HG03520 (cell line): ENCODE data around the gene STK4.

Source experiments
- ATAC-seq: cut with Tn5 transposase; IDR thresholded peaks from one replicate; pipeline ENCODE4 v1.9.1; 2021; ENCODE audit warnings: mild to moderate bottlenecking, moderate library complexity; ENCODE audit not compliant: unreplicated experiment

STK4 gene

DNA sequence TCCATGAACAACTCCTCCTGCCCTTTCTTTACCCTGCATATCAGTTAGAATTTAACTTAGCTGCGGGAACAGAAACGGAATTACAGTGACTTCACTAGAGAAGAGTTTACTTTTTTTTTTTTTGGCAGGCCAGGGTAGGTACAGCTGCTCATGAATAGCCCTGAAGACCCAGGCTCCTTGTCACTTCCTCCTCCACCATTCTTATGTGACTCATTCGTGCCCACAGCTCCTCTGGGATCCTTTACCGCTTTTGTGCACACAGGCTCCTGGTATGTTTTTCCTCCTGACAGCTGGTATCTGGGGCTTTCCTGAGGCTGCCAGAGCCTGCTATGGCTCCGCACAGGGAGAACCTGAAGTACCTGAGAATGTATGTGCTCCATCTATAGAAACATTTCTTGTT, 138.5 kb downstream of the STK4 start:
- no peak for ATAC-seq

DNA sequence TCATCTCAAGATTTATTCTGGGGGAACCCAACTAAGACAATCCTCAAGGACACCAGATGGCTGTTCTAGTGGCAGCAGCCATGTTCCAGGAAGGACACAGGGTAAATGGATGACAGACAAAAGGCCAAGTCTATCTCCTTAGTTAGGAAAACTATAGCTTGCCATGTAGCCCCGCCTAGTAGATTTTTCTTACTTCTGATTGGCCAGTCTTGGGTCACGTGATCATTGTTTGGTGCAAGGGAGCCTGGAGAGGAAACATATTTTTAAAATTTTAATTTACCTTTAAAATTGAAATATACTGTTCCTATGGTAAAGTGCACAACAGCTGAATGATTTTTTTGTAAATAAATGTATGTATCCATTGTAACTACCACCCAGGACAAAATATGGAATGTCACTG, 139.0 kb downstream of the STK4 start:
- ATAC-seq = no peak

DNA sequence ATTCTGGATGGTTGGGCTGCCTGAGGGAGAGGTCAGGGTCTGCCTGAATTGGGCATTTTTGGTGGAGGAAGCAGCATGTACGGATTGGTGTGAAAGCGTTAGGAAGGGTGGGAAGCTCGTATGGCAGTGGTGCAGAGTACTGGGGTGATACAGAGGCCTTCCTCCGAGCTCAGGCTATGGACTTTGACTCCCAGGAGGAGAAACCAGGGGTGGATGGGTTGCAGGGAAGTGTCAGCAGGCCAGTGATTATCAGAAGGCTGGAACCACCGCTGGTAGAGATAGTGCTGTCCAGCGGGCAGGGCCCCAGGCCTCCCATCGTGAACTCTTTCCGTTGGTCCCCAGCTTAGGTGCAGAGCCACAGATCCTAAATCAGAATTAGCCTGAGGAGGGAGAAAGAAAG, 143.3 kb downstream of the STK4 start:
- no peak for ATAC-seq

DNA sequence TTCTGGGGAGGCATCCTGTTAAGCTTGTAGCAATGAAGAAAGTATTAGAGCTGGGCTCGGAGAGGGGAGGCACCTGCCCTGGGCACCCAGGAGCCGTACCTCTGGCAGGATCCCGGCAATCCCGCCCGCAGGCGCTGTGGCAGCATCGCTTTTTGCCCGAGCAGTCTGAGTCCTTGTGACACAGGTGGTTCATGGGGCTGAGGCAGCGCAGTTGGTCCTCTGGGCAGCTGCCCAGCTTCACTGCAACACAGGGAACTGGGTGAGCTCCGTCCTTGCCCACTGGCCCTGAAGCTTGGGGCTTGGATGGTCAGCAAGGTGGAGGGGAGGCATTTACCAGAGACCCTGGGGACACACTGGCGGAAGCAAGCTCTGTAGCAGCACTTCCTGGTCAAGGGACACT, 144.0 kb downstream of the STK4 start:
- ATAC-seq = no peak

DNA sequence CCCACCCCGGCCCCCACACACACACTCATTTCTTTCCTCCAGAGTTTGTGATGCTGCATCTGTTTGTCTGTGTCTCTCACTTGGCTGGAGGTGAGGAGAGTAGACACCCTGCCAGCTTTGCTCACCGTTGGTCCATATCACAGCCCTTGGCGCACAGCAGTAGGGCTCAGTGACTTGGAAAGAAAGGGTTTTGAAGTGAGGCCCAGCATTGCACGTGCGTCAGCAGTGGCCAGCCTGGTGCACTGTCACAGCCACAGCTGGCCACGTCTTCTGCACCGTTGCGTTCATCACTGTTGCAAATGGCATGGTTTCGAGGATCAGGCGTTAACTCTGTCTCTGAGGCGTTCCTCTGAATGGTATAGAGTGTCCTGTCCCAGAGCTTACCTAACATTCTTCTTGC, 145.0 kb downstream of the STK4 start:
- no peak for ATAC-seq

DNA sequence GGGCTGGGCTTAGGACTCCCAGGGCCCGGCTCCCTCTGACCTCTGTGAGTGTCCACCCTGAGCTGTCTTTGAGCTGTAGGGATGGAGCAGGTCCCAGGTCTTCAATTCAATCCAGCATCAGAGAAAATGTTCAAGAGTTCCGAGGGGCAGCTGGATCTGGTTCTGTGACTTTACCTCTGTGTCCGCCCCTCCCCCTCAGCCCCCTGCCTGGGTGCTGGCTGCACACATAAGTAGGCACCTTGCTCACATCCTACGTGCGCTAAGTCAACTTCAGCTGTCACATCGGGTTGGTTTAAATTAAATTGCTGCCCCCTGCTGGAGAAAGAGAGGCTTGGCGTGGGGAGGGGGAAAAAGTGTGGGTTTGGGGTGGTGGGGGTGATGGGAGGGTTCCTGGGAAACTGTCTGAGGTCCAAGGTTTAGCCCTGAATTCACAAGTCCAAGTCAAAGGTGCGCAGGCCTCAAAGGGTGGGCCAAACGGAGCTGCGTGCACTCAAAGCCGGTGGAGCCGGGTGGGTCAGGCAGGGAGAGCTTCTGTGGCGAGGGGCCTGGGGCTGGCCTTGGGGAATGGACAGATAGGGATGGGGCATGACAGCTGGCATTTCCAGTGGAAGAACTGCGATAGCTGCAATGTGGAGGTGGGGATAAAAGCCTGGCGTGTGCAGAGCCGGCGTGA, 145.6 kb downstream of the STK4 start:
- no peak for ATAC-seq

DNA sequence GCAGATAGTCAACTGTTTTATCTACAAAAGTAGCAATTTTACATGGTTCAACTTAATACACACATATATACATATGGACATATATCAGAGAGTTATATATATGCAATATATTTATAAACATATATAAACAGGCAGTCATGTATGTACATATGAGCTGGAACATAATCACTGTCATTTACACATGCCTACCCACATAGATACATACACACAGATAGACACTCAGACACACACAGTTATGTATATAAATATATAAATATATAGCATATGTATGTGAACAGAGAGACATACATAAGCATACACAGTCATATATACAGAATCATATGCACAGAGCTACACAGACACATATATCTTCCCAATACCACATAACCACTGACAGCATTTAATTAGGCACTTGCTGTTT, 146.4 kb downstream of the STK4 start:
- no peak for ATAC-seq

DNA sequence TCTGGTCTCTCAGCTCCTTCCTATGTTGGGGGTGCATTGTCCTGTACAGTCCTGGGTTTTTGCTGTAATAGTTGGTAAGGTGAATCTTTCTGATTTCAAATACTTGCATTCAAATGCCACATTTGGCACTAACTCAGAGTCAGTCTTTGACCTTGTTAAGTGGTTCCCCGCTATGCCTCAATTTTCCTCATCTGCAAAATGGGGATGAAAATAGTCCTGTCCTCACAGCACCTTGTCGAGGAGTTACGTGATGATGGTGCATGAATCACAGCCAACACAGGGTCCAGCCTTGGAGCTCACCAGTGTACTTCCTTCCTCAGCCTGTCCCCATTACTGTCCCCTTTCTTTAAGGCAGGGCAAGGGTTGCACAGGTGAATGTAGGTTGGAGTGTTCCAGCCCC, 147.6 kb downstream of the STK4 start:
- no peak for ATAC-seq

DNA sequence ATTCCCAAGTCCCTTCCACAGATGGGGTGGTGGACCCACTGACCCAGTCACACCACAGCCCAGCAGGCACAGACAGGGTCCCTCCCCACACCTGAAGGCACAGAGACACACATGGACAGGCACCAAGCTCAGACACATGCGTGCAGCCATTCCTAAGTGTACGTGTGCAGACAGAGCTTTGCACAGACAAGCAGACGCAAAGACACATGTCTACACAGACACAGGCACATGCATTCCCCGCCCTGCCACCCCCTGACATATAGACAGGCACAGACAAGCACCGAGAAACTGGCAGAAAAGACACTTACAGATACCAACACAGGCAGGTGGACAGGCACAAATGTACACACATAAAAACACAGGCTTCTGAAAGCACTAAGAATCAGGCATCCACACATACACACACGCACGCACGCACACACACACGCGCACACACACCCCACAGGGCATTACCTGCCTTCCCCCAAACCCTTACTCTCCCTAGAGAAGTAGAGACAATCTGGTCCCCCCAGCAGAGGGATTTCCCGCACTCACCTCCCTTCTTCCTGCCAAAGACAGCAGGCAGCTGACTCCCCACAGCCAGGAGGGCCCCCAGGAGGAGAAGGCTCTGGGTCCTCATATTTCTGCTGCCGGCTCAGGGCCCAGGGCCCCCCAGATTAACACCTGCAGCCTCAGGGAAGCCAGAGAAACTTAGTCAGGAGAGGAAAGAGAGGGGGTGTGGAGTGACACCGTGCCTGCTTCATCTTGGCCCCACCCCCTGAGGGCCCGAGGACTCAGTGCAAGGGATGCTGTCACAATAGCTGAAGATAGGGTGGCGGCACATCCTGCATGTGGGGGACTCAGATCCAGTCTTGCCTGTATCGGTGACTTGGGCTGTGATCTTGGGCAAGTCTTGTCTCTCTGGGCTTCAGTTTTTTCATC, 148.4 kb downstream of the STK4 start, which contains the start of gene WFDC5:
WFDC5 (minus strand) TSS at position 710 of the 921 bp plus-strand sequence; CDS start at position 619, 91 bp downstream.
- no peak for ATAC-seq

DNA sequence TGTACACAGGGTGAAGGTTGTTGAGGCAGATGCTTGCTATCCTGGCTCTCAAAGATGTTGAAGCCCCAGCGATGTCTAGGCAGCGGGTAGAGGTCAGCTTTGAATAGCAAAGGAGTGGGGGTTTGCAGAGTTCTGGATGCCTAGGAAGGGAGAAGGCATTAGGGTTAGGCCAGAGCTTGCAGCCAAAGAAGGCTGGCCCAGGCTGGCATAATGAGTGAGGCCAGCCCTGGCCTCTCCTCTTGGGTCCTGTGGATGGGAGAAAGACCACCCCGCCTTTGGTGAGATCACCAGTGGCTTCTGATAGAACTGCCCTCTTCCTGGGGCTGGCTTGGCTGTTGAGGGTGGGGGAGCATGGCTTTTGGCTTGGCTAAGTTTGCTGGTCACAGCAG, 149.1 kb downstream of the STK4 start:
- ATAC-seq = no peak

DNA sequence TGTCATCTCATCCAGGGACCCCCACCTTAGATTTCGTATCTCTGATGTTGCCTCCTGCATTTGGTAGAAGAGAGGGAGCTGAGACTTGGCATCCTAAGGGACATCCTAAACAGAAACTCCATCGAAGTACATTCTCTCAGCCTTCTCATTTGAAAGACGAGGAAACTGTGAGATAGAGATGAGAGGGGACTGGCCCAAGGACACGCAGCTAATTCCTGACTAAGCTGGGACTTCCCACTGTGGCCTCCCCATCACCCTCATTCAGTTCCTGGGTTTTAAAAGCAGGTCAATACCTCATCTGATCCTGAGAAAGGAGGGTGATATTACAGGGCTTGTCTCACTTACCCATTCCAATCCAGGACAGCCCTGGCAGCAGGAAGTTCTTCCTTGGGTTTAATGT, 149.5 kb downstream of the STK4 start:
- ATAC-seq = no peak

DNA sequence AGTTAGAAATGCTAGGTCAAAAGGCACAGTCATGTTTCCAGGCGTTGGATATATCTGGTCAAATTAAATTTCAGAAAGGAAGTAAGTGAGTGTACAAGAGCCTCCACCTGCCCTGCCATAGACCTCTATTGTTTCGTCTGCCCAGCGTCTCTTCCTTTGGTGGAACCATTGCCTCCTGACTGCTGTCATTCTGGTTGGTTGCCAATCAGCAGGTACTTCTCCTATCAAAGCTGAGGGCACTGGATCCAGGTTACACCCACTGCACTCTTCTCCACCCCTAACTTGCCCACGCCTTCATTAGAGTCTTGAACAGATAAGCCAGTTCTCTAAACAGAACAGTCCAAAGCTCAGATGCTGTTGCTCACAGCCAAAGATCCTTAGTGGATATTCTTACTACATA, 151.3 kb downstream of the STK4 start:
- no peak for ATAC-seq

DNA sequence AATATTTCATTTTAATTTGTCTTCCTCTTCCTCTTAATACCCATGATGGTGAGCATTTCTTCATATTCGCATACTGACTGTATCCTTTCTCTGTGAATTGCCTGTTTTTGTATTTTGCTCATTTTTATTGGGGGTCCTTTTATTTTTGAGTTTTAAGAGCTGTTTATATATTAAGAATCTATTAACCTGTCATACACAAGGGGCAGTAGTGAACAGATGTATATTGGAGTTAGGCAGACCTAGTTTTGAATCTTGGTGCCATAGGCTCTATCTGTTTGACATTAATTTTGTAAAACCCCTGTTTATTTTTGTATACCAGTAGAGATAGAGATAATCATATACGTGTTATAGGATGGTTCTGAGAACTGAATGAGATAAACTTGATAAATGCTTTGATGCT, 151.7 kb downstream of the STK4 start:
- ATAC-seq = no peak

DNA sequence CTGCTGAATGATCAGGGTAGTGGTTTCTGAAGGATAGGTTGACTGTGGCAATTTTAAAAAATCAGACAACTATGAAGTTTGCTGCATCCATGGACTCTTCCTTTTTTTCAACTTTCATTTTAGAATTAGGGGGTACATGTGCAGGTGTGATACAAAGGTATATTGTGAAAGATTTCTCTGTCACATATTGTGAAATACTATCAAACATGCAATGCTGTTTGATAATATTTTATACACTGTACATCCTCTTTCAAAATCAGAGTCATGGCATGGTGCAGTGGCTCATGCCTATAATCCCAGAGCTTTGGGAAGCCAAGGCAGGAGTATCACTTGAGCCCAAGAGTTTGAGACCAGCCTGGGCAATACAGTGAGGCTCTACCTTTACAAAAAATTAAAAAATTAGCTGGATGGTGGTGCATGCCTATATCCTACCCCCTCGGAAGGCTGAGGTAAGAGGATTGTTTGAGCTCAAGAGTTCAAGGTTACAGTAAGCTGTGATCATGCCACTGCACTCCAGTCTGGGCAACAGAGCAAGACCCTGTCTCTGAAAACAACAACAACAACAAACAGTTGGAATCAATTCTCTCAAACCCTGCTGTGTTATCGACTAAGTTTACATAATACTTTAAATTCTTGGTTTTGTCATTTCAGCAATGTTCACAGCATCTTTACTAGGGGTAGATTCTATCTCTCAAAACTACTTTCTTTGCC, 153.4 kb downstream of the STK4 start:
- no peak for ATAC-seq

DNA sequence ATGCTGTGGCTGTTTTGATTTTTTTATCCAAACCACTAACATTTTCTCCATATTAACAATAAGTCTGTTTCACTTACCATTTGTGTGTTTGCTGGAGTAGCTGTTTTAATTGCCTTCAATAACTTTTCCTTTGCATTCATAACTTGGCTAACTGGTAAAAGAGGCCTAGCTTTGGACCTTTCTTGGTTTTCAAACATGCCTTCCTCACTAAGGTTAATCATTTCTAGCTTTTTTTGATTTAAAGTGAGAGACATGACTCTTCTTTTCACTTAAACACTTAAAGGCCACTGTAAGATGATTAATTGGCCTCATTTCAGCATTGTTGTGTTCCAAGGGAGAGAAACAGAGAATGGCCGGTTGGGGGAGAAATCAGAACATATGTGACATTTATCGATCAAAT, 155.1 kb downstream of the STK4 start:
- ATAC-seq = no peak

DNA sequence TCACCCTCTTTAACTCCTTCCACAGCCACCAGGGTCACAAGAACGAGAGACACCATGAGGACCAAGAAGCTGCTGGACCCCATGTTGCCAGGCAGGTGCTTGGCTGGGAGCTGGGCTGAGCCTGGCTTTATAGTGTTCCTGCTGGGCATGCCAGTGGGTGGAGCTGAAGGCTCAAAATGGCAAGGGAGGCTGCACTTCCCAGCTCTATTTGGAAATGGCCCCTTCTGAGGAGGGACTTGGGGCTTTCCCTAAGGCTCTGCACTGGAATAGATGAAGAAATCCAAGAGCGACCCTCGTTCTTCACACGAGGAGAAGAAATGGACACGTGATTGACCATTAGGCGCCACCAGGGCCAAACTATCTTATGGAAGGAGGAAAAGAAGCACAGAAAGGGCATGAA, 158.1 kb downstream of the STK4 start, which contains the start of gene WFDC12:
WFDC12 (minus strand) TSS at position 101 of the 400 bp plus-strand sequence; CDS start at position 83, 18 bp downstream.
- no peak for ATAC-seq

DNA sequence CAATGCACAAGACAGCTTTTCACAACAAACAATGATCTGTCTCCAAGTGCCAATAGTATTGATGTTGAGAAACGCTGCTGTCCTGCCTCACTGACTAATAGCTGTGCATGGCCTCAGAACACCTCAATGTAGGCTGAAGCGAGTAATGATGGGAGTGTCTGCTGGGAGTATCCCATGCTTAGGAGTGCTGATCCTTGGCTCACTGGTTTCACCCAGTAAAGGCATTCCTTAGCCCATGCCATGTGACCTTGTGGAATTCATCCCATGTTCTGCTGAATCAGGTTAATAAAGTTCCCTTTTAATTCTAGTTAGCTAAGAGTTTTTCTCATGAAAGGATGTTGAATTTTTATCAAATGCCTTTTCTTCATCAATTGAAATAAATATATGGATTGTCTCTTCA, 161.8 kb downstream of the STK4 start:
- ATAC-seq = no peak
